Gastroesophageal sphincter (tissue), 4 donors: ENCODE measurements around the gene CAMKMT. TPM values are rescaled to one million over a fixed set of nuclear protein-coding genes. Genes with fewer than 3 reads are reported as not detected.

Experiments used
- ATAC-seq: fragments of 150-250 bp; one replicate; pipeline ENCODE4 v1.9.1; 2016; ENCODE audit warnings: mild to moderate bottlenecking, moderate library complexity
- H3K27ac ChIP-seq, 4 donors: fragments of 200-600 bp; sonication (generic) in 3 of 4; 1 replicate in 3 of 4; 2 replicates in 1 of 4; pipeline ENCODE4 v1.5.1; 2016 to 2019
- H3K27me3 ChIP-seq: fragments of 200-600 bp; sonication (generic); one replicate; pipeline ENCODE4 v1.5.1; 2019
- H3K36me3 ChIP-seq, 2 donors: fragments of 200-600 bp; sonication (generic); one replicate each; pipeline ENCODE4 v1.5.1; 2019; ENCODE audit warnings: control low read depth in 1 of 2
- H3K4me1 ChIP-seq, 3 donors: fragments of 200-600 bp; sonication (generic); 1 replicate in 2 of 3; 2 replicates in 1 of 3; pipeline ENCODE4 v1.5.1; 2016 to 2019; ENCODE audit warnings: control low read depth in 2 of 3
- H3K4me3 ChIP-seq, 2 donors: fragments of 200-600 bp; sonication (generic); one replicate each; pipeline ENCODE4 v1.5.1; 2019; ENCODE audit warnings: mild to moderate bottlenecking in 1 of 2, moderate library complexity in 1 of 2
- H3K9me3 ChIP-seq, 3 donors: fragments of 200-600 bp; sonication (generic); one replicate each; pipeline ENCODE4 v1.5.1; 2017 to 2019; ENCODE audit warnings: control low read depth in 2 of 3
- EP300 ChIP-seq: sonication (generic); formaldehyde crosslinking; IDR thresholded peaks from one replicate; pipeline ENCODE4 v1.6.1; 2017; ENCODE audit warnings: antibody characterized with exemption, mild to moderate bottlenecking
- POLR2A ChIP-seq, 2 donors: fragments of 450-650 bp; IDR thresholded peaks; one replicate each; pipeline ENCODE4 v1.6.1; 2017; ENCODE audit warnings: antibody characterized with exemption in 2 of 2, mild to moderate bottlenecking in 2 of 2, moderate library complexity in 1 of 2
- POLR2AphosphoS5 ChIP-seq: sonication (generic); formaldehyde crosslinking; IDR thresholded peaks from one replicate; pipeline ENCODE4 v1.6.1; 2017; ENCODE audit warnings: antibody characterized with exemption
- WGBS, 2 donors: methylation state at CpG; one replicate each; pipeline ENCODE4 v1.1.5; 2018; ENCODE audit warnings: low coverage in 1 of 2; 5-methylcytosine and 5-hydroxymethylcytosine counted together
- total RNA-seq, 4 donors: library from RNA; depleted of rRNA; stranded (reverse); fragments of >200 nt; gene quantifications; one replicate each; pipeline ENCODE4 v1.1.0, GENCODE V29; 2016
- TF ChIP-seq, protein P1 (sequence below), 4 experiments: fragments of 200-600 bp in 2 of 4; fragments of 450-650 bp in 2 of 4; sonication (generic) in 1 of 4; IDR thresholded peaks; one replicate each; pipeline ENCODE4 v1.5.1; 2017 to 2019; ENCODE audit warnings: antibody characterized with exemption in 4 of 4, mild to moderate bottlenecking in 2 of 4, moderate library complexity in 2 of 4

The CAMKMT gene
- total RNA-seq, 4 donors from 2014 or later: 4.2 to 19.5 (median 11.0) TPM

DNA sequence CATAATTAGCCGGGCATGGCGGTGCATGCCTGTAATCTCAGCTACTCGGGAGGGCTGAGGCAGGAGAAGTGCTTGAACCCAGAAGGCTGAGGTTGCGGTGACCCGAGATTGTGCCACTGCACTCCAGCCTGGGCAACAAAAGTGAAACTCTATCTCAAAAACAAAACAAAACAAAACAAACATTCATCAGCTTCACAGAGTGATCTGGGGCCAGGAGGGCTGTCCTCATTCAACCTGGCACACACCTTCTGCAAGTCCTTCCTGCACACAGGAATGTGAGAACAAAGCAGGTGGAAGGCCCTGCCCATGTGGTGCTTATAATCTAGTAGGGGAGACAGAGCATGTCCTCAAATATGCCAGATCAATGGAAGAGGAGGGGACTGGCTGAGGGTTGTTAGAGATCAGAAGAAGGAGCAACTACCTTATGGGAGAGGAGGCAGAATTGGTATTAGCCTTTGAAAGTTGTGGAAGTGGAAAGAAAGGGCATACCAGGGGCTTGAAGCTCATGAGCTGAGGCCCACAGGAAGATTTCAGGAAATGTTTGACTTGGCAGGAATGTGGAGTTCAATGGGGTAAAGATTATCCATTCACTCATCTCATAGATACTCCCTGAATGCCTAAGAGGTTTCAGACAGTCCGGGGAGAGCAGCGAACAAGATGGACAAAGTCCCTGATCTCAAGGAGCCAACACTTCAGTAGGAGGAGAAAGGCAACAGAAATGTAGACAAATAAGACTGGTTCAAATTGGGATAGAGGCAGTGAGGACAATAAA, 424.5 kb downstream of the CAMKMT start:
- Histone ChIP-seq H3K36me3 (no peaks in the 10 kb centered on the region), H3K27me3 (peaks cover 16% of the 10 kb centered on the region), H3K27ac (no peak overlapping the region), H3K9me3 (peaks cover 0 to 11% (median 0%) of the 10 kb centered on the region in 3 donors), H3K4me3 (no peak overlapping the region), H3K4me1 (no peaks in the 10 kb centered on the region)
- 63 to 89% methylated on average over 5 to 6 of the region's 7 CpGs for WGBS, 2 donors
- no peak for ATAC-seq
- TF ChIP-seq POLR2AphosphoS5 (no peak), POLR2A (IDR thresholded peaks at IDR 0.05) (no peak), EP300 (no peak)
- TF ChIP-seq, protein P1, sequence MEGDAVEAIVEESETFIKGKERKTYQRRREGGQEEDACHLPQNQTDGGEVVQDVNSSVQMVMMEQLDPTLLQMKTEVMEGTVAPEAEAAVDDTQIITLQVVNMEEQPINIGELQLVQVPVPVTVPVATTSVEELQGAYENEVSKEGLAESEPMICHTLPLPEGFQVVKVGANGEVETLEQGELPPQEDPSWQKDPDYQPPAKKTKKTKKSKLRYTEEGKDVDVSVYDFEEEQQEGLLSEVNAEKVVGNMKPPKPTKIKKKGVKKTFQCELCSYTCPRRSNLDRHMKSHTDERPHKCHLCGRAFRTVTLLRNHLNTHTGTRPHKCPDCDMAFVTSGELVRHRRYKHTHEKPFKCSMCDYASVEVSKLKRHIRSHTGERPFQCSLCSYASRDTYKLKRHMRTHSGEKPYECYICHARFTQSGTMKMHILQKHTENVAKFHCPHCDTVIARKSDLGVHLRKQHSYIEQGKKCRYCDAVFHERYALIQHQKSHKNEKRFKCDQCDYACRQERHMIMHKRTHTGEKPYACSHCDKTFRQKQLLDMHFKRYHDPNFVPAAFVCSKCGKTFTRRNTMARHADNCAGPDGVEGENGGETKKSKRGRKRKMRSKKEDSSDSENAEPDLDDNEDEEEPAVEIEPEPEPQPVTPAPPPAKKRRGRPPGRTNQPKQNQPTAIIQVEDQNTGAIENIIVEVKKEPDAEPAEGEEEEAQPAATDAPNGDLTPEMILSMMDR (IDR thresholded peaks at IDR 0.05): no peak

DNA sequence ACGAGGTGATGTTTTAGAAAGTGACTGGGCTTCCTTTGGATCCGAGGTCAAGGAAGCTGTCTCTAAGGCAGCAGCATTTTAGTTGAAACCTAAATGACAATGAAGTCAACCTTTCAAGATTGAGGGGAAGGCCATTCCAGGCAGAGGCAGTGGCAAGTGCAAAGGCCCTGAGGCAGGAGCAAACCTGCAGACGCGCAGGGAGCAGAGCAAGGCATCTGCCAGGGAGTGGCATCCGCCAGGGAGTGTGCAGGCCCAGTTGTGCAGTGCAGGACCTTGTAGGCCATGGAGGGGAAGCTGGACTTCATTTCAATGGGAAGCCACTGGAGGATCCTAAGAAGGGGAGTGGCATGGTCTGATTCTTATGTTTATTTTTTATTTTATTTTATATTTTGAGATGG, 425.1 kb downstream of the CAMKMT start:
- H3K27me3 ChIP-seq: peaks cover 22% of the 10 kb centered on the region
- peaks cover 0 to 9% (median 0%) of the 10 kb centered on the region in 3 donors for H3K9me3 ChIP-seq
- TF ChIP-seq EP300: no peak
- TF ChIP-seq, protein P1 (IDR thresholded peaks at IDR 0.05): no peak
- TF ChIP-seq POLR2AphosphoS5: no peak
- no peak for TF ChIP-seq POLR2A (IDR thresholded peaks at IDR 0.05)
- H3K36me3 ChIP-seq: no peaks in the 10 kb centered on the region
- H3K4me1 ChIP-seq: no peaks in the 10 kb centered on the region
- 89 to 94% methylated on average over 3 to 5 of the region's 5 CpGs for WGBS, 2 donors
- H3K27ac ChIP-seq: no peak overlapping the region
- no peak overlapping the region for H3K4me3 ChIP-seq
- ATAC-seq: no peak

- Histone ChIP-seq H3K4me1 (no peaks in the 10 kb centered on the region), H3K4me3 (no peak overlapping the region), H3K27me3 (peaks cover 23% of the 10 kb centered on the region), H3K9me3 (peaks cover 0 to under 1% (median 0%) of the 10 kb centered on the region in 3 donors), H3K36me3 (no peaks in the 10 kb centered on the region), H3K27ac (no peak overlapping the region)
- WGBS, 2 donors: 81% methylated on average over 6 of the region's 6 CpGs; no CpG with 5 or more reads in 1 of the 2 donors
- ATAC-seq: no peak
- TF ChIP-seq POLR2A (IDR thresholded peaks at IDR 0.05) (no peak), POLR2AphosphoS5 (no peak), EP300 (no peak)
- TF ChIP-seq, protein P1 (IDR thresholded peaks at IDR 0.05): no peak
Observed at GRCh38 chr2:44787663-44788062, 425.9 kb downstream of the CAMKMT start.

DNA sequence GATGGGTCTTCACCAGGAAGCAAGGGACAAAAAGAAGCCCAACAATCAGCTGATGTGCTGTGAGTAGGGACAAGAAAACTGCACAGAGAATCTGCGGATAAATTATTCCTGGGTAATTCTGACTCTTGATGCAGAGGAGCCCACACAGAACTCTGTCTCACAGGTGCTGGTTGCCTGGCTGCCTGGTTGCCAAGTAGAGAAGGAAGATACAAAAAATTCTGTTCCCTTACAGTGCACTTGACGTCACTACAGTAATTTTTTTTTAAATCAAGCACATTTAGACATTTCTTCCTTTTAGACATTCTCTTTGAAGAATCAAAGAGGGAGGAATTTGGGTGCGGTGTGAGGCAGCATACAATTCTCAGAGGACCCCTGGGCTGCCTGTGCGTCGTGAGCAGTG, 427.7 kb downstream of the CAMKMT start:
- WGBS, 2 donors: 46 to 65% methylated on average over 2 to 5 of the region's 5 CpGs
- peaks cover 23% of the 10 kb centered on the region for H3K27me3 ChIP-seq
- no peak overlapping the region for H3K27ac ChIP-seq
- H3K36me3 ChIP-seq: no peaks in the 10 kb centered on the region
- TF ChIP-seq, protein P1 (IDR thresholded peaks at IDR 0.05): no peak
- TF ChIP-seq EP300: no peak
- no peak for ATAC-seq
- no peaks in the 10 kb centered on the region for H3K4me1 ChIP-seq
- no peaks in the 10 kb centered on the region for H3K9me3 ChIP-seq
- H3K4me3 ChIP-seq: no peak overlapping the region
